Smooth muscle cell (in vitro differentiated cells): Measurements from ENCODE around the gene CAMK1G. TPM values are rescaled to one million over a fixed set of nuclear protein-coding genes. Genes with fewer than 3 reads are reported as not detected.

ENCODE experiments used
- DNase-seq: peaks from one replicate; lab custom pipeline; 2025; ENCODE audit not compliant: unreplicated experiment; lab: John Stamatoyannopoulos, UW
- H2AFZ ChIP-seq: fragments of 200-600 bp; sonication (generic); 2 replicates; pipeline ENCODE4 v1.6.0; 2016; ENCODE audit warnings: antibody characterized with exemption, low read depth, mild to moderate bottlenecking
- H3F3A ChIP-seq: fragments of 200-600 bp; sonication (generic); 2 replicates; pipeline ENCODE4 v1.6.0; 2017; ENCODE audit warnings: antibody characterized with exemption, low read depth
- H3K27ac ChIP-seq: fragments of 200-600 bp; sonication (generic); 2 replicates; pipeline ENCODE4 v1.5.1; 2016; ENCODE audit warnings: low read depth, mild to moderate bottlenecking
- H3K27me3 ChIP-seq: fragments of 200-600 bp; sonication (generic); 2 replicates; pipeline ENCODE4 v1.6.1; 2016; ENCODE audit warnings: low read depth, mild to moderate bottlenecking
- H3K36me3 ChIP-seq: fragments of 200-600 bp; sonication (generic); 2 replicates; pipeline ENCODE4 v1.5.1; 2016; ENCODE audit warnings: low read depth
- H3K4me1 ChIP-seq: fragments of 200-600 bp; sonication (generic); 2 replicates; pipeline ENCODE4 v1.5.1; 2016; ENCODE audit warnings: low read depth
- H3K4me2 ChIP-seq: fragments of 200-600 bp; sonication (generic); 2 replicates; pipeline ENCODE4 v1.6.0; 2016; ENCODE audit warnings: mild to moderate bottlenecking
- H3K4me3 ChIP-seq: fragments of 200-600 bp; sonication (generic); 2 replicates; pipeline ENCODE4 v1.5.1; 2016; ENCODE audit warnings: mild to moderate bottlenecking
- H3K79me2 ChIP-seq: fragments of 200-600 bp; sonication (generic); 2 replicates; pipeline ENCODE4 v1.6.0; 2016; ENCODE audit warnings: low read depth, mild to moderate bottlenecking
- H3K9ac ChIP-seq: fragments of 200-600 bp; sonication (generic); 2 replicates; pipeline ENCODE4 v1.6.0; 2016; ENCODE audit warnings: low read depth
- H3K9me3 ChIP-seq: fragments of 200-600 bp; sonication (generic); replicated peaks from 2 replicates; pipeline ENCODE4 v1.5.1; 2016; ENCODE audit warnings: low read depth
- H4K20me1 ChIP-seq: fragments of 200-600 bp; sonication (generic); 2 replicates; pipeline ENCODE4 v1.6.0; 2016; ENCODE audit warnings: low read depth
- WGBS: methylation state at CpG from one replicate; pipeline ENCODE4 v1.1.7; 2016; ENCODE audit warnings: low lambda C conversion rate; 5-methylcytosine and 5-hydroxymethylcytosine counted together
- polyA plus RNA-seq: library from polyadenylated mRNA; unstranded; fragments of >200 nt; fragmentation: Nextera tagmentation; extraction: Ambion mirVana; gene quantifications from 2 replicates; pipeline ENCODE4 v1.2.1, GENCODE V29; 2016
- total RNA-seq: library from RNA; depleted of rRNA; stranded (reverse); fragments of >200 nt; gene quantifications from 2 replicates; pipeline ENCODE4 v1.2.3, GENCODE V29; 2014
- TF ChIP-seq, protein P1 (sequence below): fragments of 200-600 bp; sonication (generic); IDR thresholded peaks from 2 replicates; pipeline ENCODE4 v1.5.1; 2017; ENCODE audit warnings: borderline replicate concordance, mild to moderate bottlenecking, antibody characterized with exemption; ENCODE audit not compliant: insufficient read depth, poor library complexity, severe bottlenecking

CAMK1G gene
- total and polyA plus RNA-seq, 2 experiments from 2014 or later = 0.13 TPM; not detected in 1

GRCh38 chr1:209614906-209615305, 31.4 kb downstream of the CAMK1G start:
- no peaks in the 10 kb centered on the region for H3K36me3 ChIP-seq

GRCh38 chr1:209616366-209617046, 33.0 kb downstream of the CAMK1G start:
- no peak for DNase-seq
- 94% methylated on average over 5 of the region's 5 CpGs for WGBS
- no peaks in the 10 kb centered on the region for H3K9me3 ChIP-seq
- no peaks in the 10 kb centered on the region for H4K20me1 ChIP-seq
- no peak overlapping the region for H2AFZ ChIP-seq
- H3K9ac ChIP-seq = no peak overlapping the region
- no peak overlapping the region for H3K4me3 ChIP-seq
- peaks cover 13% of the 10 kb centered on the region for H3K27me3 ChIP-seq
- no peaks in the 10 kb centered on the region for H3K79me2 ChIP-seq
- H3F3A ChIP-seq = no peaks in the 10 kb centered on the region
- H3K4me1 ChIP-seq = no peaks in the 10 kb centered on the region
- no peak overlapping the region for H3K4me2 ChIP-seq
- TF ChIP-seq, protein P1, sequence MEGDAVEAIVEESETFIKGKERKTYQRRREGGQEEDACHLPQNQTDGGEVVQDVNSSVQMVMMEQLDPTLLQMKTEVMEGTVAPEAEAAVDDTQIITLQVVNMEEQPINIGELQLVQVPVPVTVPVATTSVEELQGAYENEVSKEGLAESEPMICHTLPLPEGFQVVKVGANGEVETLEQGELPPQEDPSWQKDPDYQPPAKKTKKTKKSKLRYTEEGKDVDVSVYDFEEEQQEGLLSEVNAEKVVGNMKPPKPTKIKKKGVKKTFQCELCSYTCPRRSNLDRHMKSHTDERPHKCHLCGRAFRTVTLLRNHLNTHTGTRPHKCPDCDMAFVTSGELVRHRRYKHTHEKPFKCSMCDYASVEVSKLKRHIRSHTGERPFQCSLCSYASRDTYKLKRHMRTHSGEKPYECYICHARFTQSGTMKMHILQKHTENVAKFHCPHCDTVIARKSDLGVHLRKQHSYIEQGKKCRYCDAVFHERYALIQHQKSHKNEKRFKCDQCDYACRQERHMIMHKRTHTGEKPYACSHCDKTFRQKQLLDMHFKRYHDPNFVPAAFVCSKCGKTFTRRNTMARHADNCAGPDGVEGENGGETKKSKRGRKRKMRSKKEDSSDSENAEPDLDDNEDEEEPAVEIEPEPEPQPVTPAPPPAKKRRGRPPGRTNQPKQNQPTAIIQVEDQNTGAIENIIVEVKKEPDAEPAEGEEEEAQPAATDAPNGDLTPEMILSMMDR = no peak
- H3K27ac ChIP-seq = no peak overlapping the region
- H3K36me3 ChIP-seq = no peaks in the 10 kb centered on the region

More at GRCh38 chr1:209614906-209615305, 31.4 kb downstream of the CAMK1G start:
- no peaks in the 10 kb centered on the region for H3F3A ChIP-seq
- no peak for DNase-seq
- H4K20me1 ChIP-seq = no peaks in the 10 kb centered on the region
- H3K4me3 ChIP-seq = no peak overlapping the region
- 96% methylated on average over 5 of the region's 5 CpGs for WGBS
- H3K9me3 ChIP-seq = no peaks in the 10 kb centered on the region
- H3K27me3 ChIP-seq = peaks cover 13% of the 10 kb centered on the region
- H3K79me2 ChIP-seq = no peaks in the 10 kb centered on the region
- no peak overlapping the region for H3K4me2 ChIP-seq
- no peak overlapping the region for H3K9ac ChIP-seq
- no peak overlapping the region for H2AFZ ChIP-seq
- no peaks in the 10 kb centered on the region for H3K4me1 ChIP-seq
- TF ChIP-seq, protein P1 = no peak
- no peak overlapping the region for H3K27ac ChIP-seq

DNA sequence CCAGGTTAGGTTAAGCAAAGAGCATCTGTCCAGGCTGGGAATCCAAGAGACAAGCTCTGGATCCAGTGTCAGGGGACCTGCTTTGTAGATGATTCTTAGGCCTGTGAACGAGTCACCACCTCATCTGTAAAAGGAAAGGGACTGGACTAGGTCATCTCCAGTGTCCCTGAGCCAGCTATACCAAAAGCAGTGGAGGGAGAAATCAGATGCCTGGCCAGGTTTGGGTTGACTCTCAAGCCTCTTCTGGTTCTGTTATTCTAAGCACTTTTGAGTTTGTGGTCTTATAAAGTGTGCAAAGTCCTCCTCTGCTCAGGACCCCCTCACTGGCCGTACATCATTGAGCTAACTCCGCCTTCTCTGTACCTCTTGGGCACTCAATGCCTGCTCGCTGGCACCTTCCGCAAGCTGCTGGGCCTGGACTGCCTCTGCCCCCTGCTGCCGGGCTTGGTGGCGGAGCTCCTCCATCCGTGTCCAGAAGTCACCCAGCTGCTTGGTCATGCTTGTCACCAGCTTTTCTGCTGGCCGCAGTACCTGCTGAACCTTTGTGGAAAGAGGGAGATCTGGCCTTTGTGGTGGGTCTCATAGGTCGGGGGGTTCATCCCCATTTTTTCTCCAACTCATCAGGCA, 33.6 kb downstream of the CAMK1G start:
- DNase-seq = no peak
- 94% methylated on average over 10 of the region's 10 CpGs for WGBS
- Histone ChIP-seq H4K20me1 (no peaks in the 10 kb centered on the region), H3K27ac (no peak overlapping the region), H3K4me1 (no peaks in the 10 kb centered on the region), H3K27me3 (peaks cover 13% of the 10 kb centered on the region), H3K4me2 (no peak overlapping the region), H3K9me3 (no peaks in the 10 kb centered on the region), H3K4me3 (no peak overlapping the region), H2AFZ (no peak overlapping the region), H3K79me2 (no peaks in the 10 kb centered on the region), H3K9ac (no peak overlapping the region), H3K36me3 (no peaks in the 10 kb centered on the region), H3F3A (no peaks in the 10 kb centered on the region)
- TF ChIP-seq, protein P1 = no peak
